Right ventricle myocardium superior (tissue), 1 donor: Measurements from ENCODE around the gene DOK7. TPM values are rescaled to one million over a fixed set of nuclear protein-coding genes. Genes with fewer than 3 reads are reported as not detected.
A peak's percentile ranks its signal among the peaks of the same experiment; 100 is the strongest.

Experiments
- ATAC-seq: fragments of 200-7000 bp; cut with Tn5 transposase; one replicate; pipeline ENCODE4 v1.9.1; 2020; ENCODE audit warnings: mild to moderate bottlenecking; ENCODE audit not compliant: poor library complexity
- DNase-seq: peaks from one replicate; pipeline ENCODE4 v3.0.0-alpha.2; 2020
- intact Hi-C: fragments of 100-400 bp; cut with DNase I; formaldehyde crosslinking; loops from one replicate; pipeline ENCODE4 v1.11.2; 2022
- total RNA-seq: library from RNA; stranded (reverse); fragmentation: NEBNext Ultra II Directional; extraction: Animal tissue kit (Norgen Biotek cat#: 25700); gene quantifications from one replicate; pipeline ENCODE4 v1.2.1, GENCODE V29; 2021
- donor health status: DM: no; HTN: yes; CAD: no; lungs with severe emphysema.

Gene DOK7
- total RNA-seq, 1 donor from 2014 or later = 33.7 TPM

DNA sequence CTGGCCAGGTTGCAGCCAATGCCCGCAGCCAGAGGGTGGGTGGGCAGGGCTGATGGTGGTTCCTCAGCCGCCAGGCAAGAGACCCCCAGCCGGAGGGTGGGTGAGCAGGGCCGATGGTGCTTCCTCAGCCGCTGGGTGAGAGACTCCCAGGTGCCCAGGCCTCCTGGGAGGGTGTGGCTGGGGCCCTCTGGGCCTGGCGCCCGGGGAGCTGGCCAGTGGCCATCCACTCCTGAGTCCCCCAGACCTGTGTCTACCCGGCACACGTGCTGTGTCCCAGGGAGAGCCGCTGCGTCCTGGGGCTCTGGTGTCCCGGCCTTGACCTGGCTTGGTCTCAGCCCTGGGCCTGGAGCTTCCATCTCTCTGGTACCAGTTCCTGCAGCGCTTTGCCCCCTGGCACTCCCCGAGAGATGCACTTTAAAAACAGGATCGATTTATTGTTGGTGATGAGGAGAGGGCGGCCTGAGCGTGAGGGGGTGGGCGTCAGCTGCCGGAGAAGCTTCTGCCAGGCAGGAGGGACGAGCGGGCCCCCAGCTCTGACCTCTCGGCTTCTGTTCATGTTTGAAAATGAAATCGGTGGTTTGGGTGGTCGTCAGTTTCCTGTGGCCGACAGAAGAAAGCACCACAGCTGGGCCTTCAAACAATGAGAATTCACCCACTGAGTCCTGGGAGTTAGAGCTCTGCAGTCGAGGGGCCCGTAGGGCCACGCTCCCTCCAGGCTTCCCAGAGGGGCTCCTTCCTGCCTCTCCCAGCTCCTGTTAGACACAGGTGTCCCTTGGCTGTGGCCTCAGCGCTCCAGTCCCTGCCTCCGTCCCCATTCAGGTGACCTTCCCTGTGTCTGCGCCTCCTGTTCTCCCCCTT lies 6.5 kb downstream of the DOK7 start:
- intact Hi-C loops = no loop called here
- DNase-seq (peak; percentile 77), ATAC-seq (peak; percentile 63)

DNA sequence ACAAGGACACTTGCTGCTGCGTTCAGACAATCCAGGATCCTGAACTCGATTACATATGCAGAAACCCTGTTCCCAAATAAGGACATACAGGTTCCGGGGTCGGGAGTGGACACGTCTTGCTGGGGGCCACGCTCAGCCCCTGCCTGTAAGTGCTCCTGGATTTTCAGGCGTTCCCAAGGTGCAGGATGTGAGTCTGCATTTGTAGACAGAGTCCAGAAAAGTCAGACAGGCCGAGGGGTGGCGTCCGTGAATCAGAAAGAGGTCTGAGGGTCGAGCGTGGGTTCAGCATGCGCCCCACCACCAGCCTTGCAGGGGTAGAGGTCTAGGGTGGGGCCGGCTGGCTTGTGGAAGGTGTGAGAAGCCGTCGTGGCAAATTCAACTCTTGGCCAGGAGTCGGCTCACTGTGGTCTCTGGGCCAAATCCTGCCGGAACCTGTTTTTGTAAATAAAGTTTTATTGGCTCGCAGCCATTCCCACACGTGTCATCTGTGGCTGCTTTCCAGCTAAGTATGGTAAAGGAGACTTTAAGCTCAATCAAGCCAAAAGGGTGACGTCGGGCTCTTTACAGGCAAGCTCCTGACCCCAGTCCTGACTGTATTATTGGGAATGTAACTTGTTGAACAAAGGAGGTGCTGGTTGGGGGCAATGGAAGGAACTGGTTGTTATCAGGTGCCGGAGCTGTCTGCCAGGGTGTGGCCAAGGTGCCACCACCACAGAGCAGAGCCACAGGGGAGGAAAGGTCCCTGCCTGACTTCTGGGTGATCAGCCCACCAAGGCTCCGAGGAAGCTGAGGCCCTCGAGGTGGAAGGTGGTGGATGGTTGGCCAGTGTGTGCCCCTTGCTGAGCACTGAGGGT lies 7.4 kb downstream of the DOK7 start:
- intact Hi-C loops = no loop called here
- no peak for ATAC-seq
- peak; percentile 39 for DNase-seq

DNA sequence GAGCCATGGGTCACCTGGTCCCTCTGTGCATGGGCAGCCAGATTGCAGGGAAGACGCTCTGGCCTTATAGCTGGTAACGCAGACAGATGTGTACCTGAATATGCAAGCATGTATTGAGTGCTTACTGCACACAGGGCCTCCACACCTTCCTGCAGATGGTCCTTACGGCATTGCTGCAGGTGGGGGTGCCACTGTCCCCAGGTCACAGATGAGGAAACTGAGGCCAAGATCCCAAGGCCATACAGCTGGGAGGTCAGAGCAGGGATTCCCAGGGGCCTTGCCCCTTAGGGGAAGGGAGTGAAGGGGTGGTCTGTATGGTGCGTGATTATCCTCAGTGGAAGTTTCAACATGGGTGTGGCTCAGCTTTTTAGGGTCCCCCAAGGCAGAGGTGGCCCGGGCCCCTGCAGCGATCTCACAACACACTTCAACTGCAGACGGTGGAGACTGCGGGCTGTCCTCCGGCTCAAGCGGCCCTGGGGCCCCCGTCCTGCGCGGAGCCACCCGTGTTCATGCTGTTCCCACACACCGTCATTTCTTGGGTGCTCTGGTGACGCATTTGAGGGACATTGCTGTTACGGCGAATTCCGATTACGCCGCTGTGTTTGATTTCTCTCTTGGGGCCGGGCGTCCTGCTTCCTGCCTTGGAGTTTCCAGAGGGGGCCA lies 8.1 kb downstream of the DOK7 start:
- DNase-seq (peak; percentile 26), ATAC-seq (no peak)
- intact Hi-C loops = no loop called here

DNA sequence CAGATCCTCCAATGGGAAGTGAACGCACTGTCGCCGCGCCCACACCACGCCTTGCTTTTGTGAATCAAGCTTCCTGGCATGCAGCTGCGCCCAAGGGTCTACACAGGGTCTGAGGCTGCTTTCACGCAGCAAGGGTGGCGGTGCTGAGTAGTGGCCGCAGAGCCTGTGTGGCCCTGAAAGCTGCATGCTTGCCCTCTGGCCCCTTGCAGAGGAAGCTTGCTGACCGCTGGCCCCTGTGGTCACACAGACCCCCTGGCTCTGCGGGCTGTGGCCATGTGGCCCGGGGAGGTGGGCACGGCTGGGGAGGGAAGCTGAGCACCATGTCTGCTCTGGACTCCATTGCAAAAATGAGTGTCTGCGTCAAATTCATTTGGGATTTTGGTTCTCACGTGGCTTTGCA lies 8.8 kb downstream of the DOK7 start:
- ATAC-seq = no peak
- intact Hi-C loops = no loop called here

DNA sequence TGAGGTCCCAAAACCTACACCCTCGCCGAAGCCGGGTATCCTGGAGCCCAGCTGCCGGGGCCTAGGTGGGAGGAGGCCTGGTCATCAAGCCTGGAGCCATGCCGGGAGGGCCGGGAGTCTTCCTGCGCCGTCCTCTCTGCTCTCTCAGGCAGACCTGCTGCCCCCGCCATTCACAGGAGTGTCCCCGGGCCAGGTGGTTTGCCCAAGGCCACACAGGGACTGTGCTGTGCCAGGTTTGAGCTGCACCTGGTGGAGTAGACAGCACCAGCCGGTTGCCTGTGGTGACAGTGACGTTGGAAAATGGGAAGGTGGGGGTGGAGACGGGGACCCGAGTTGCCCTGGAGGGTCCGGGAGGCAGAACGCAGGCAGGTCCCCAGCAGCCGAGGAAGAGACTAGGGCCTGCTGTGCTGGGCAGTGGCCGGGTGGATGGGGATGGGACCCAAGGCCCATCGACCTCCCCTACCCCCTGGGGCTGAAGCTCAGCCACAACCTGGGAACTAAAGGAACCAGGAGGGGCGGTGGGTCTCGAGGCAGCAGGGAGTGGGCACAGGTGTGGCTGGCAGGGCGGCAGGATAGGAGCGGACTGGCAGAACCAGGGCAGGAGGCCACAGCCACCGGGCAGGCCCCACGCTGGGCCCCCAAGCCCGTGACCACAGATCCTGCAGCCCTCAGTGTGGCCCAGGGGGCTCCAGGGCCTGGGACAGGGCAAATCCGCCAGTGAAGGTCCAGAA lies 9.5 kb downstream of the DOK7 start:
- intact Hi-C loops = no loop called here
- peak; percentile 34 for DNase-seq
- peak; percentile 2 for ATAC-seq

More for the DNA sequence above, 8.8 kb downstream of the DOK7 start:
- peak; percentile 34 for DNase-seq

DNA sequence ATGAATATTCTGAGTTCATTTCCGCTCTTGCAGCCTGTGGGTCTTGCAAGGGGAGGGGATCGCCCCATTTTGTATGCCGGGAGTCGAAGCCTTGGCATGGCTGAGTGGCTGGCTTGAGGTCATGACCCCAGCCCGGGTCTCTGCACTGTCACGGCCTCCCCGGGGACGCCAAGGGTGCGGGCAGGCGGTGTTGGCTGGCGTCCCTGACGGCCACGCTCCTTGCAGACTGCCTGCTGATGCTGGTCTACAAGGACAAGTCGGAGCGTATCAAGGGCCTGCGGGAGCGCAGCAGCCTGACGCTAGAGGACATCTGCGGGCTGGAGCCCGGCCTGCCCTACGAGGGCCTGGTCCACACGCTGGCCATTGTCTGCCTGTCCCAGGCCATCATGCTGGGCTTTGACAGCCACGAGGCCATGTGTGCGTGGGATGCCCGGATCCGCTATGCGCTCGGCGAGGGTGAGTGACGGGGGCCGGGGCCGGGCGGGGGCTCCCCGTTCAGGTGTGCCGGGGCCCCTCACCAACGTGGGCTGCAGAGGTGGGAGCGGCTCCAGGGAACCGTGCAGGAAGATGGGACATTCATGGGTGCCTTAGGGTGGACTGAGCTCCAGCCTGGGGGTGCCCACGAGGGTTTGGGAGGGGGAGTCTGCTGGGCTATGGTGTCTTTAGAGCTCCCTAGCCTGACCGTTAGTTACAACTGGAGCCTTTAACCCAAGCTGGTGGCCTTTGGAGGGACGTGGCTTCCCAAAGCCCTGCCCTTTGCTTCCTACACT lies 10.3 kb downstream of the DOK7 start:
- DNase-seq (peak; percentile 42), ATAC-seq (peak; percentile 28)
- intact Hi-C loops = no loop called here

DNA sequence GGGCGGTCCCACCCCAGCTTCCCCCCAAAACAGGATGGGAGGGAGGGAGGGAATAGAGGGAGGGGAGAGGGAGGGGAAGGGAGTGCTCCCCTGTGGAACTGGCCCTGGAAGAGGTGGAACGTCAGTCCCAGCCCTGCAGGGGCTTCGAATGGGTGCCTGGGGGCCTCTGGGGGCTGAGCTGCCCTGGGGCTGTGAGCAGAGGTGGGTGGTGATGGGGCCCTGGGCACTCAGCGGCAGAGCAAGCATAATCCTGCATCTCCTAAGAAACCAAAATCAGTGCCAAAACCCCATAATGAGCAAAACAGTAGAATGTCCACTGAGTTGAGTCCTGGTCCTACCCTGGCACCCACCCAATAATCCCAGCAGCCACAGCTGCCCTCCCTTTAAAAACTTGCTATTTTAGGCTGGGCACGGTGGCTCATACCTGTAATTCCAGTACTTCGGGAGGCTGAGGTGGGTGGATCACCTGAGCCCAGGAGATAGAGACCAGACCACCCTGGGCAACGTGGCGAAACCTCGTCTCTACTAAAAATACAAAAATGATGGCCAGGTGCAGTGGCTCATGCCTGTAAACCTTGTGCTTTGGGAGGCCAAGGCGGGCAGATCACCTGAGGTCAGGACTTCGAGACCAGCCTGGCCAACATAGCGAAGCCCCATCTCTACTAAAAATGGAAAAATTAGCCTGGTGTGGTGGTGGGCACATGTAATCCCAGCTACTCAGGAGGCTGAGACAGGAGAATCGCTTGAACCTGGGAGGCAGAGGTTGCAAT lies 11.1 kb downstream of the DOK7 start:
- peak; percentile 26 for DNase-seq
- intact Hi-C loops = no loop called here
- no peak for ATAC-seq

DNA sequence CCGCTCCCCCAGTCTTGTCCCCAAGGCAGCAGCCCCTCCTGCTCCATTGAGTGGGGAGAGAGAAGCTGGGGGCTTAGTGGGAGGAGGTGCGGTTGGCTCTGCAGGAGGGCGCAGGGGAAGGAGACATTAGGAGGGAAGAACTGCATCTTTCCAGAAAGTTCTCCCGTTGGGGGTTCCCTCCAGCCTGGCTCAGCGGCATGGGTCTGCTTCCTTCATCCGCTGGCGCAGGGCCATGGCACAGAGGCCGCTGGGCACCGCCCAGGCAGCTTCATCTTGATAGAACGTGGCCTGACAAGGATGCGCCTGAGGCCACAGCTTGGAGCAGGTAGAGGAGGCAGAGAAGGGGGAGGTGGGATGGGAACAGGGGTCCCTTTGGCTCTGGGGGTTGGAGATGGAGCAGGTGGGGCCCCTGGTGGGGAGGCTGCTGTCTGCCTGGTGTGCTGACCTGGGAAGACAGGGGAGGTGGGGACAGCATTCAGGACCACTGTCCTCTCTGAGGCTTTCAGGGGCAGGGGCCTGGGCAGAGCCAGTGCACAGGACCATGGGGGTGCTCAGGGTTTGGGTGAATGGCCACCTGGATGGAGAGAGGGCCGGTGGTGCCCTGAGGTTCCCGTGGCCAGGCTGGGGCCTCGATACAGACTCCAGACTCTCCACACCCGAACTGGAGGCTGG lies 12.1 kb downstream of the DOK7 start:
- ATAC-seq (no peak), DNase-seq (peak; percentile 26)
- intact Hi-C loops = no loop called here

DNA sequence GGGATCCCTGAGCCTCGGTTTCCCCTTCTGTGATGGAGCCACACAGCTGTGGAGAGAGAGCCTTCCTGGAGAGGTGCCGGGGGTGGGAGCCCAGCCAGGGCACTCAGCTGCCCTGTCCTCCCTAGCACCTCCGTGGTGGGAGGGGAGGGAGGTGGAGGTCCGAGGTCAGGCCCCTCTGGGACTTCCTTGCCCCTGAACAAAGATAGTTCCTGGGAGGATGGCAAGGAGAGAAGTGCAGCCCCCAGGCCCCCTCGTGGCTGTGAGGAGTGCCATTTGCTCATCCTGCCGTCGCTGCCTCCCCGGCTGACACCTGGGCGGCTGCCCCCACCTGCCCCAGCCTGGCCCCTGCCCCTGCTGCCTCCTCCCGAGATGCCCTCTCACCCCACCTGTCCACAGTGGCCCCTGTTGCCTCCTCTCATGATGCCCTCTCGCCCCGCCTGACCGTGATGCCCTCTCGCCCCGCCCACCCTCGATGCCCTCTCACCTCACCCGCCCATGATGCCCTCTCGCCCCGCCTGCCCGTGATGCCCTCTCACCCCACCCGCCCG lies 12.7 kb downstream of the DOK7 start:
- DNase-seq = no peak
- intact Hi-C loops = no loop called here
- no peak for ATAC-seq

DNA sequence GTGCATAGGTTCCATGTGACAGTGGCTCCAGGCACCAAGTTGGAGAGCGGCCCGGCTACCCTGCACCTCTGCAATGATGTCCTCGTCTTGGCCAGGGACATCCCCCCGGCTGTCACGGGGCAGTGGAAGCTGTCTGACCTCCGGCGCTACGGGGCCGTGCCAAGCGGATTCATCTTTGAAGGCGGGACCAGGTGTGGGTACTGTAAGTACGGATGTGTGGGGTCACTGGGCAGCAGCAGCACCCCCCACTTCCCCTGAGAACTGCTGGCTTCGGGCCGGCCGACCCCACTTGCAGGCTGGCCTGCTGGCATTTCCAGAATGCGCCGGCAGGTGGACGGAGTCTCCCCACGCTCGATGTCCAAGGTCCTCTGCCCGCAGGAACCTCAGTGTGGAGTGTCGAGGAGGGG lies 13.2 kb downstream of the DOK7 start:
- DNase-seq (peak; percentile 31), ATAC-seq (no peak)
- intact Hi-C loops = no loop called here

DNA sequence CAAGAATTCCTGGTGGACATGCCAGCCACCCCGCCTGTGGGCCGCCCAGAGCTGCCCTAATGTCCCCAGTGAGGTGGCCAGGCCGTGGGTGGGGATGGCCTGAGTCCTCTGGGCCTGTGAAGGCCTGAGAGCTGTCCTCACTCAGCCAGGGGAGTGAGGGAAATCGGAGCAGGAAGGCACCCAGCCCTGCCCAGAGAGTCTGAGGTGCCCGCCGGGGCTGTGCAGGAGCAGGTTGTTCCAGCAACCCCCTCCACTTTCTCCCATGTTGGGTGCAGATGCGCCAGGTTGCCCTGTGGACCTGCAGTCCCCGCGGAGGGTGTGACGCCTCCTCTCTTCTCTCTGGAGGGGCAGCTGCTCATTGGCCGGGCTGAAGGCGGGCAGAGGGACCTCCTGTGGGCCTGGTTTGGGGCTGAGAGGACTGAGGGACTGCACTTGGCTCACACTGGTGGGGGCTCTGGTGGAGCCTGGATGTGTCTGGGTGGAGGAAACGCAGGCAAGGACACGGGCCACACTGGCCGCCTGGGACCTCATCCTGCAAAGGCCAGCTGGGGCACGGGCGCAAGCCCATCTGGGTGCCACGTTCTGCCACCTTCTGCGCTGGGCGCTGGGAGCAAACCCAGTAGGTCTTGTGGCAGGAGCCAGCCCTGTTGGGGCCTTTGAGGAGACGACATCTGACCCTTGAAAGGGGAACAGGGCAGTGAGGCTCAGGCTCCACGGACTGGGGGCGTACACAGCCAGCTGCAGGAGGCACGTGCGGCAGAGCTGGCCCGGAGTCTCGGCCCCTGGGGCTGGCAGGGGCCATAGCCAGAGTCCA lies 14.0 kb downstream of the DOK7 start:
- intact Hi-C loops = no loop called here
- DNase-seq = peak; percentile 21
- no peak for ATAC-seq

DNA sequence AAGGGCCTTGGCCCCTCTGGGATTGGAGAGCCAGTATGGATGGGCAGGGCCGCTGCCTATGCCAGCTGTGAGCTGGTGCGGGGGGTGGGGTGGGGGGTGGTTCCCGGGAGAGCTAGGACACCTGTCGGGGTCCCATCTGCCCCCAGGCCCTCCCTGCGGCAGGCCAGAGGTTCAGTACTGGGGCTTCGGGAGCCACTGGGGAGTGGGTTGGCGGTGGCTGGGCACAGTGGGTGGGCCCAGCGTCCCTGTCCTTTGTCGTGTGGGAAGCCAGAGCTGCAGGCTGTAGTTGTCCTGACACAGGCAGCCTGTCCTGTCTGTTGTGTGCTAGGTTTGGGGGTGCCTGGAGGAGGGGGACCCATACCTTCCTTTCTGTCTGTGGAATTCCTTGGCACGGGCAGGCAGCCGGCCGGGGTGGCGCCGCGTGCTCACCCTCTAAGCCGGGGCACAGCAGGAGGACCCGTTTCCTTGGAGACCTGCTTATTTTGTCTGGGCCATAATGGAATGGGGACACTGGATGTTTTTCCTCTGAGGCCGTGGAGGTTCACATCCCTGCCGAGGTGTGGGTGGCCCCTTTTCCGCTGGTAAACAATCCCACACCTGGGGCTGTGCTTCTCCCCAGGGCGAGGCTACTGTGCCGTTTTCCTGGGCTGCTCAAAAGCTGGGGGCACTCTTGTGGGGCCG lies 14.8 kb downstream of the DOK7 start:
- DNase-seq (no peak), ATAC-seq (no peak)
- intact Hi-C loops = no loop called here

DNA sequence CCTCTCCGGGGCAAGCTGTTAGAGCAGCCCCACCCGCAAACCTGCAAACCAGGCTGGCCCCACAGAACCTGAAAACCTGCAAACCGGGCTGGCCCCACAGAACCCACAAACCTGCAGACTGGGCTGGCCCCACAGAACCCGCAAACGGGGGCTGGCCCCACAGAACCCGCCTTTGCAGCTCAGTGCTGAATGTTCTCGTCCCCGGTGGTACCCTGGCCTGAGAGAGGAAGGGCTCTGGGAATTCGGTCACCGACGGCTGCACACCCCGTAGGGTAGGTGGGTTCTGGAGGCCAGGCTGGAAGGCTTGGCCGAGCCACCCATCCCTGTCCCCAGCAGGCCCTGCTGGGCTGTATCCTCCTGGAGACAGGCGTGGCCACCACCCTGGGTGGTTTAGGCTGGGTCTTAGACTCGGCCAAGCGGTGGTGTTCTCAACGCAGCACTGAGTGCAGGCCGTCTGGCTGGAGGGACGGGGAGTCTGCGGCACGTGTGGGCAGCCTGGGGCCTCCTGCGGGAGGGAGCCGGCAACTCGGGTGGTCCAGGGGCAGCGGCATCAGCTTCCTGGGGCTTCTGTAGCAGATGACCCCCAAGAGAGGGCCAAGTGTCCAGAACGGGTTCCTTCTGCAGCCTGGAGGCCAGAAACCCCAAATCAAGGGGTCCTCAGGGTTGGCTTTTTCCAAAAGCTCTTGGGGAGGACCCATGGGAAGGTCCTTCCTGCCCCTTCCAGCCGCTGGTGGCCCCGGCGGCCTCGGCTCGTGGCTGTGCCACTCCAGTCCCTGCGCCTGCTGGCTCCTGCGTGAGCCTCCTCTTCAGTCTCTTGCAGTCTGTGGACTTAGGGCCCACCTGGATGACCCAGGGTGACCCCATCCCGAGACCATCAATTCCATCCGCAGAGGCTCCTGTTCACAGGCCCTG lies 15.6 kb downstream of the DOK7 start:
- intact Hi-C loops = no loop called here
- ATAC-seq (no peak), DNase-seq (no peak)
